HepG2 (cell line): ENCODE data around the gene TRAP1. TPM values are rescaled to one million over a fixed set of nuclear protein-coding genes. Genes with fewer than 3 reads are reported as not detected.

Experiments used
- ATF1 ChIP-seq: IDR thresholded peaks from 2 replicates; pipeline ENCODE4 v1.6.1; 2016; ENCODE audit warnings: mild to moderate bottlenecking, control low read depth
- BRCA1 ChIP-seq: sonication (generic); formaldehyde crosslinking; IDR thresholded peaks from 2 replicates; pipeline ENCODE4 v1.4.0; 2020; ENCODE audit warnings: missing genetic modification reagents
- KDM2A ChIP-seq: sonication (generic); formaldehyde crosslinking; IDR thresholded peaks from 2 replicates; pipeline ENCODE4 v1.4.0; 2020; ENCODE audit warnings: low read depth, missing genetic modification reagents, borderline replicate concordance
- POGZ ChIP-seq: sonication (generic); formaldehyde crosslinking; IDR thresholded peaks from 2 replicates; pipeline ENCODE4 v1.4.0; 2020; ENCODE audit warnings: mild to moderate bottlenecking, missing genetic modification reagents
- RBM22 ChIP-seq: fragments of 200-400 bp; formaldehyde crosslinking; optimal IDR thresholded peaks from 2 replicates; pipeline ENCODE3; 2017; ENCODE audit warnings: mild to moderate bottlenecking, low read length, moderate library complexity
- SAFB2 ChIP-seq: sonication (generic); formaldehyde crosslinking; IDR thresholded peaks from 2 replicates; pipeline ENCODE4 v1.5.1; 2020; ENCODE audit warnings: missing genetic modification reagents, low read depth, mild to moderate bottlenecking, borderline replicate concordance
- TAF15 ChIP-seq: fragments of 200-400 bp; formaldehyde crosslinking; IDR thresholded peaks from one replicate; pipeline ENCODE4 v1.6.1; 2018; ENCODE audit warnings: mild to moderate bottlenecking, low read depth, low read length; ENCODE audit not compliant: poor library complexity, severe bottlenecking
- THAP11 ChIP-seq: IDR thresholded peaks from 2 replicates; pipeline ENCODE4 v1.6.1; 2016; ENCODE audit warnings: missing biosample characterization, missing genetic modification reagents
- ZFP1 ChIP-seq: IDR thresholded peaks from 2 replicates; pipeline ENCODE4 v1.6.1; 2016
- ZNF382 ChIP-seq: sonication (generic); formaldehyde crosslinking; IDR thresholded peaks from 2 replicates; pipeline ENCODE4 v1.5.0; 2020; ENCODE audit warnings: missing genetic modification reagents, mild to moderate bottlenecking, borderline replicate concordance
- ZNF616 ChIP-seq: sonication (generic); formaldehyde crosslinking; IDR thresholded peaks from 2 replicates; pipeline ENCODE4 v1.5.0; 2020; ENCODE audit warnings: low read depth, mild to moderate bottlenecking, missing genetic modification reagents
- ZNF780A ChIP-seq: sonication (generic); formaldehyde crosslinking; IDR thresholded peaks from 2 replicates; pipeline ENCODE4 v1.8.0; 2022; ENCODE audit warnings: mild to moderate bottlenecking, missing genetic modification reagents, moderate library complexity
- polyA plus RNA-seq, 8 experiments: library from polyadenylated mRNA; depleted of rRNA in 3 of 8; stranded (reverse) in 7 of 8; unstranded in 1 of 8; fragments of >200 nt; fragmentation: Illumina TruSeq in 4 of 8; extraction: Trizol in 4 of 8; gene quantifications; 2 replicates each; pipeline versions ENCODE4 v1.2.1 to v1.2.3, GENCODE V29; 2011 to 2016; ENCODE audit warnings: low read depth in 4 of 8, missing spikeins in 1 of 8, mixed read lengths in 1 of 8; ENCODE audit not compliant: insufficient read depth in 1 of 8
- total RNA-seq, 5 experiments: library from RNA; depleted of rRNA; stranded (reverse); fragments of >200 nt; fragmentation: Illumina TruSeq; extraction: Trizol; gene quantifications; 2 replicates each; pipeline ENCODE4 v1.2.3, GENCODE V29; 2016; ENCODE audit warnings: low read depth in 1 of 5
- TF ChIP-seq, protein P1 (sequence below): sonication (generic); formaldehyde crosslinking; IDR thresholded peaks from 2 replicates; pipeline ENCODE4 v1.8.0; 2022; ENCODE audit warnings: missing genetic modification reagents, mild to moderate bottlenecking, moderate library complexity, borderline replicate concordance
- TF ChIP-seq, protein P2 (sequence below): sonication (generic); formaldehyde crosslinking; IDR thresholded peaks from 2 replicates; pipeline ENCODE4 v1.5.1; 2020; ENCODE audit warnings: missing genetic modification reagents, mild to moderate bottlenecking, borderline replicate concordance
- TF ChIP-seq, protein P3 (sequence below): sonication (generic); formaldehyde crosslinking; IDR thresholded peaks from 2 replicates; pipeline ENCODE4 v1.5.1; 2020; ENCODE audit warnings: mild to moderate bottlenecking, missing genetic modification reagents, moderate library complexity
- TF ChIP-seq, protein P4 (sequence below): sonication (generic); formaldehyde crosslinking; IDR thresholded peaks from 2 replicates; pipeline ENCODE4 v1.4.0; 2020; ENCODE audit warnings: mild to moderate bottlenecking, missing genetic modification reagents
- TF ChIP-seq, protein P5 (sequence below): IDR thresholded peaks from 2 replicates; pipeline ENCODE4 v1.6.1; 2012; ENCODE audit warnings: low read length, improper control_type of control experiment

TRAP1 gene
- total and polyA plus RNA-seq, 2 of the 13 experiments (the other 11 are each of a cell fraction or from before 2014, with no cell fraction given), result 127 to 240 TPM

DNA sequence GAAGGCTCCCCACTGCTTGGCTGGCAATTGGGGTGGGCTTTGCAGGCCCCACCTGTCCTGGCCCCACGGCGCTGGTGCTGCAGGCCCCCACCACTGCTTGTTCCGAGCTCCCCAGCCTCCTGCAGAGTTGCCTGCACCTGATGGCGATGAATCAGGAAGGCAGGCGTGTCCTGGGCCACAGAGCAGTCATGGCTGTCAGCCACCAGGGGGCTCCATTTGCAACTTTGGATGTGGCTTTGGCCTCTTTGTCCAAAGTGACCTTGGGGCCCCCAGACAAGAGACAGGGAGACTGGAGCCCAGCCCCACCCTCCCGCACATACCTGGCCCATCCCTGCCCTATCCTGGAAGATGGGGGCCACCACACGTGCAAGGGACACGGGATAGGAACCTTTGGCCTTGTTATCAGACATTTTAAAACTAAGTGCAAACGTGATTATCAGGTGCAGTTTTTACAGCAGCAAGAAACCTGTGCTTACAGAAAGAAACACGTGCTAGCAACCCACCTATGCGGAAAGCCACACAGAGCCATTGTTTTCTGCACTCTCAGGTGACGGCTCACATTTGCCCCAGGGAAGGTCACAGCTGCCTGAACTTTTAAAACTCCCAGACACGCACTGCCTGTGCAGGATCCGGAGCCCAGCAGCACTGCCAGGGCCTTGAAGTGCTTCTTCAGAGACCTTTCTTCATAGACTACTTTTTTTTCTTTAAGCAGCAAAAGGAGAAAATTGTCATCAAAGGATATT lies 62.9 kb downstream of the TRAP1 start, which contains the start of gene DNASE1 (continued):
- TF ChIP-seq, protein P1, sequence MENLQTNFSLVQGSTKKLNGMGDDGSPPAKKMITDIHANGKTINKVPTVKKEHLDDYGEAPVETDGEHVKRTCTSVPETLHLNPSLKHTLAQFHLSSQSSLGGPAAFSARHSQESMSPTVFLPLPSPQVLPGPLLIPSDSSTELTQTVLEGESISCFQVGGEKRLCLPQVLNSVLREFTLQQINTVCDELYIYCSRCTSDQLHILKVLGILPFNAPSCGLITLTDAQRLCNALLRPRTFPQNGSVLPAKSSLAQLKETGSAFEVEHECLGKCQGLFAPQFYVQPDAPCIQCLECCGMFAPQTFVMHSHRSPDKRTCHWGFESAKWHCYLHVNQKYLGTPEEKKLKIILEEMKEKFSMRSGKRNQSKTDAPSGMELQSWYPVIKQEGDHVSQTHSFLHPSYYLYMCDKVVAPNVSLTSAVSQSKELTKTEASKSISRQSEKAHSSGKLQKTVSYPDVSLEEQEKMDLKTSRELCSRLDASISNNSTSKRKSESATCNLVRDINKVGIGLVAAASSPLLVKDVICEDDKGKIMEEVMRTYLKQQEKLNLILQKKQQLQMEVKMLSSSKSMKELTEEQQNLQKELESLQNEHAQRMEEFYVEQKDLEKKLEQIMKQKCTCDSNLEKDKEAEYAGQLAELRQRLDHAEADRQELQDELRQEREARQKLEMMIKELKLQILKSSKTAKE, result no peak
- TF ChIP-seq POGZ (CRISPR knock-in tag) (peak; percentile 65; the same call in 1 of the 2 replicates), TAF15 (no peak), KDM2A (CRISPR knock-in tag) (peak; percentile 66; the same call in 1 of the 2 replicates), SAFB2 (CRISPR knock-in tag) (0 out of 2 replicates have a peak, but pooled peaks have one; percentile 52), ZNF382 (CRISPR knock-in tag) (no peak), RBM22 (peak; percentile 81), ATF1 (CRISPR knock-in tag) (no peak), THAP11 (CRISPR knock-in tag) (no peak), ZNF616 (CRISPR knock-in tag) (no peak), BRCA1 (CRISPR knock-in tag) (no peak), ZNF780A (CRISPR knock-in tag) (no peak), ZFP1 (CRISPR knock-in tag) (no peak)
- TF ChIP-seq, protein P2, sequence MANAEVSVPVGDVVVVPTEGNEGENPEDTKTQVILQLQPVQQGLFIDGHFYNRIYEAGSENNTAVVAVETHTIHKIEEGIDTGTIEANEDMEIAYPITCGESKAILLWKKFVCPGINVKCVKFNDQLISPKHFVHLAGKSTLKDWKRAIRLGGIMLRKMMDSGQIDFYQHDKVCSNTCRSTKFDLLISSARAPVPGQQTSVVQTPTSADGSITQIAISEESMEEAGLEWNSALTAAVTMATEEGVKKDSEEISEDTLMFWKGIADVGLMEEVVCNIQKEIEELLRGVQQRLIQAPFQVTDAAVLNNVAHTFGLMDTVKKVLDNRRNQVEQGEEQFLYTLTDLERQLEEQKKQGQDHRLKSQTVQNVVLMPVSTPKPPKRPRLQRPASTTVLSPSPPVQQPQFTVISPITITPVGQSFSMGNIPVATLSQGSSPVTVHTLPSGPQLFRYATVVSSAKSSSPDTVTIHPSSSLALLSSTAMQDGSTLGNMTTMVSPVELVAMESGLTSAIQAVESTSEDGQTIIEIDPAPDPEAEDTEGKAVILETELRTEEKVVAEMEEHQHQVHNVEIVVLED (CRISPR knock-in tag), result no peak; the same call in 1 of the 2 replicates
- TF ChIP-seq, protein P3, sequence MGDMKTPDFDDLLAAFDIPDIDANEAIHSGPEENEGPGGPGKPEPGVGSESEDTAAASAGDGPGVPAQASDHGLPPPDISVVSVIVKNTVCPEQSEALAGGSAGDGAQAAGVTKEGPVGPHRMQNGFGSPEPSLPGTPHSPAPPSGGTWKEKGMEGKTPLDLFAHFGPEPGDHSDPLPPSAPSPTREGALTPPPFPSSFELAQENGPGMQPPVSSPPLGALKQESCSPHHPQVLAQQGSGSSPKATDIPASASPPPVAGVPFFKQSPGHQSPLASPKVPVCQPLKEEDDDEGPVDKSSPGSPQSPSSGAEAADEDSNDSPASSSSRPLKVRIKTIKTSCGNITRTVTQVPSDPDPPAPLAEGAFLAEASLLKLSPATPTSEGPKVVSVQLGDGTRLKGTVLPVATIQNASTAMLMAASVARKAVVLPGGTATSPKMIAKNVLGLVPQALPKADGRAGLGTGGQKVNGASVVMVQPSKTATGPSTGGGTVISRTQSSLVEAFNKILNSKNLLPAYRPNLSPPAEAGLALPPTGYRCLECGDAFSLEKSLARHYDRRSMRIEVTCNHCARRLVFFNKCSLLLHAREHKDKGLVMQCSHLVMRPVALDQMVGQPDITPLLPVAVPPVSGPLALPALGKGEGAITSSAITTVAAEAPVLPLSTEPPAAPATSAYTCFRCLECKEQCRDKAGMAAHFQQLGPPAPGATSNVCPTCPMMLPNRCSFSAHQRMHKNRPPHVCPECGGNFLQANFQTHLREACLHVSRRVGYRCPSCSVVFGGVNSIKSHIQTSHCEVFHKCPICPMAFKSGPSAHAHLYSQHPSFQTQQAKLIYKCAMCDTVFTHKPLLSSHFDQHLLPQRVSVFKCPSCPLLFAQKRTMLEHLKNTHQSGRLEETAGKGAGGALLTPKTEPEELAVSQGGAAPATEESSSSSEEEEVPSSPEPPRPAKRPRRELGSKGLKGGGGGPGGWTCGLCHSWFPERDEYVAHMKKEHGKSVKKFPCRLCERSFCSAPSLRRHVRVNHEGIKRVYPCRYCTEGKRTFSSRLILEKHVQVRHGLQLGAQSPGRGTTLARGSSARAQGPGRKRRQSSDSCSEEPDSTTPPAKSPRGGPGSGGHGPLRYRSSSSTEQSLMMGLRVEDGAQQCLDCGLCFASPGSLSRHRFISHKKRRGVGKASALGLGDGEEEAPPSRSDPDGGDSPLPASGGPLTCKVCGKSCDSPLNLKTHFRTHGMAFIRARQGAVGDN (CRISPR knock-in tag), result peak; percentile 88
- TF ChIP-seq, protein P4, sequence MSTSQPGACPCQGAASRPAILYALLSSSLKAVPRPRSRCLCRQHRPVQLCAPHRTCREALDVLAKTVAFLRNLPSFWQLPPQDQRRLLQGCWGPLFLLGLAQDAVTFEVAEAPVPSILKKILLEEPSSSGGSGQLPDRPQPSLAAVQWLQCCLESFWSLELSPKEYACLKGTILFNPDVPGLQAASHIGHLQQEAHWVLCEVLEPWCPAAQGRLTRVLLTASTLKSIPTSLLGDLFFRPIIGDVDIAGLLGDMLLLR, result no peak
- TF ChIP-seq, protein P5, sequence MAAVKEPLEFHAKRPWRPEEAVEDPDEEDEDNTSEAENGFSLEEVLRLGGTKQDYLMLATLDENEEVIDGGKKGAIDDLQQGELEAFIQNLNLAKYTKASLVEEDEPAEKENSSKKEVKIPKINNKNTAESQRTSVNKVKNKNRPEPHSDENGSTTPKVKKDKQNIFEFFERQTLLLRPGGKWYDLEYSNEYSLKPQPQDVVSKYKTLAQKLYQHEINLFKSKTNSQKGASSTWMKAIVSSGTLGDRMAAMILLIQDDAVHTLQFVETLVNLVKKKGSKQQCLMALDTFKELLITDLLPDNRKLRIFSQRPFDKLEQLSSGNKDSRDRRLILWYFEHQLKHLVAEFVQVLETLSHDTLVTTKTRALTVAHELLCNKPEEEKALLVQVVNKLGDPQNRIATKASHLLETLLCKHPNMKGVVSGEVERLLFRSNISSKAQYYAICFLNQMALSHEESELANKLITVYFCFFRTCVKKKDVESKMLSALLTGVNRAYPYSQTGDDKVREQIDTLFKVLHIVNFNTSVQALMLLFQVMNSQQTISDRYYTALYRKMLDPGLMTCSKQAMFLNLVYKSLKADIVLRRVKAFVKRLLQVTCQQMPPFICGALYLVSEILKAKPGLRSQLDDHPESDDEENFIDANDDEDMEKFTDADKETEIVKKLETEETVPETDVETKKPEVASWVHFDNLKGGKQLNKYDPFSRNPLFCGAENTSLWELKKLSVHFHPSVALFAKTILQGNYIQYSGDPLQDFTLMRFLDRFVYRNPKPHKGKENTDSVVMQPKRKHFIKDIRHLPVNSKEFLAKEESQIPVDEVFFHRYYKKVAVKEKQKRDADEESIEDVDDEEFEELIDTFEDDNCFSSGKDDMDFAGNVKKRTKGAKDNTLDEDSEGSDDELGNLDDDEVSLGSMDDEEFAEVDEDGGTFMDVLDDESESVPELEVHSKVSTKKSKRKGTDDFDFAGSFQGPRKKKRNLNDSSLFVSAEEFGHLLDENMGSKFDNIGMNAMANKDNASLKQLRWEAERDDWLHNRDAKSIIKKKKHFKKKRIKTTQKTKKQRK, result no peak
